ENCODE results near the gene CCDC183.

DNA sequence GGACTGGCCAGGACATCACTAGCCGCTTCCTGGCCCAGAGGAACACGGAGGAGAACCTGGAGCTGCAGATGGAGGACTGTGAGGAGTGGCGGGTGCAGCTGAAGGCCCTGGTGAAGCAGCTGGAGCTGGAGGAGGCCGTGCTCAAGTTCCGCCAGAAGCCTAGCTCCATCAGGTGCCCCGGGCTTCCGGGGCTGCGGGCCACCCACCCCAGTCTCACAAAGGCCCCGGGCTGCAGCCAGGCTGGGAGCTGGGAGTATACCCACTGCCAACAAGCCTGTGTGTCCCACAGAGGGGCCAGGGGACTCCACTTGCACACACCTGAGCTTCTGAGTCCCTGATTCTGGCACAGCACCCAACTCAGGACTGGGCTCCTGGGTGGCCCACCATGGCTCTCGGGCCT is 9.9 kb downstream of the CCDC183 start:
- TF ChIP-seq YY1 (IDR thresholded peaks at IDR 0.05; ENCODE audit: insufficient read depth, insufficient read length), result no peak
- TF ChIP-seq ZNF274 (IDR thresholded peaks at IDR 0.05; ENCODE audit: low read depth, low read length), result no peak
